ENCODE data around the gene UPK3A.

The UPK3A gene

DNA sequence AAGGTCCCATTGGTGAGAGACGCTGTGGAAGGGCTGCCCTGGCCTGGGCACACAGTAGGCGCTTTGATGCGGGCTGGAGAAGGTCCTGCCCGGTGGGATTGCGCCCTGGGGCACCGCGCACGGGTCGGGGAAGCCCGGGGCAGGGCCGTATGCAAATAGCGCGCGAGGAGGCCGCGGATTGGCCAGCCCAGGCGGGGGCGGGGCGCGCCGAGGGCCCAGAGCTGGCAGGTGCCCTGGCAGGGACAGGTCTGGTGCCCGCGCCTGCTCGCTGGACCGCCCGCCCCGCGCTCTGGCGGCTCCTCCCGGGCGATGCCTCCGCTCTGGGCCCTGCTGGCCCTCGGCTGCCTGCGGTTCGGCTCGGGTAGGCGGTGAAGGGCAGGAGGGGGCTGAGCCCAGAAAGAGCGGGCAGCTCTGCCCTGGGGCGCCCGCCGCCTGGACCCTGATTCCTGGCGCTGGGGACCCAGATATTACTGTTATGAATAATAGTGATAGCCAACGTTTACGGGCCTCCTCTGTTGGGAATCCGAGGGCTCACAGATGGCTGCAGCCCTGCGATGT, at the start of gene UPK3A:
Gene UPK3A (plus strand): TSS at position 245 of the 558 bp plus-strand sequence. CDS start 65 bp downstream, at position 310.
- DNase-seq = peak in 14 of 56 donors; percentile 4 to 78 (median 20)

DNA sequence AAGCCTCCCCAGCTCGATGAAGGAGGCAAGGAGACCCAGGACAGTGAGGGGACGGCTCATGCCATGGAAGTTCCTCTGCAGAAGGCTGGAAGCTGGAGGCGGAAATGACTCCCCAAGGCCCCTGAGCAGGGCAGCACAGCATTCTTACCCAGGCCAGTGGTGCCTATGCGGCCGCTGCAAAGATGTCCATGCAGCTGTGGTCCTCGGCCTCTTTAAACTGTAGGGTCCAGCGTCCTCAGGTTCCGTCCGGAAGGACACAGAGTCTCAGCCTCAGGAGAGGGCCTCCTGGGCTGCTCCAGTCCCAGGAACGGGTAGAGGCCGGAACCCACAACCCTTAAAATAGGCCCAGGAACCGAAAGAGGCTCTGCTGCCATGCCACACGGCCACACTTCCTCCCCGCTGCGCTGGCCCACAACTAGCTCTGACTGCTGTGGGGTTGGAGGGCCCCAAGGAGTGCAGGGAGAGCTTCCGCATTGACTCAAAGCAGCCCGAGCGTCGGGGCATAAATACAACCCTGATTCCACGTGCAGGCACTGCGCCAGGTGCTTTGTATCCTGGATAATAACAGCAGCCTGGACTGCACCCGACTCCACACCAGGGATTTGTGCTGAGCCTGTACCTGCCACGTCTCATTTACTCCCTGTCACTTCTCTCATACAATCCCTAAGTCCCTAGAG, 49.5 kb upstream of the UPK3A start:
- DNase-seq = peak in 14 of 56 donors; percentile 11 to 49 (median 26)

DNA sequence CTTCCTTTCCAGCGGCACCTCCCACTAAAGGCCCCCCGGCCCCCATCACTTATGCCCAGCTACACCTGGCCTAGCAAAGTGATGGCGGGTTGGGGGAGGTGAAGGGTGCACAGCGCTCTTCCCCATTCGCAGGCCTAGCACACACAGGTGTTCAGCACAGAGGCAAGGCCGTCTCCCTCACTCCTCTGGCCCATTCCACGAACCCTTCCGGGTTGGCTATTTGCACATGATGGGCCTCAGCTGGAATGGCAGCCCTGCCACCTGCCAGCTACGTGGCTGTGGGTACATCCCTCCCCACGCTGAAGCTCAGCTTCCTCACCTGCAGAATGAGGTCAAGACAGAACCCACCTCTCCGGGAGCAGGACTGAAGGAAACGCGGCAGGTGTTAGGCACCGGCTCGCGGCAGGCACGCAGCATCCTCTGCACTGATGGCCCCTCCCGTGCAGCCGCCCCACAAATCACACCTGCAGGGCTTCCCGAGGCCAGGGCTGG, 48.9 kb upstream of the UPK3A start:
- DNase-seq = no peak

DNA sequence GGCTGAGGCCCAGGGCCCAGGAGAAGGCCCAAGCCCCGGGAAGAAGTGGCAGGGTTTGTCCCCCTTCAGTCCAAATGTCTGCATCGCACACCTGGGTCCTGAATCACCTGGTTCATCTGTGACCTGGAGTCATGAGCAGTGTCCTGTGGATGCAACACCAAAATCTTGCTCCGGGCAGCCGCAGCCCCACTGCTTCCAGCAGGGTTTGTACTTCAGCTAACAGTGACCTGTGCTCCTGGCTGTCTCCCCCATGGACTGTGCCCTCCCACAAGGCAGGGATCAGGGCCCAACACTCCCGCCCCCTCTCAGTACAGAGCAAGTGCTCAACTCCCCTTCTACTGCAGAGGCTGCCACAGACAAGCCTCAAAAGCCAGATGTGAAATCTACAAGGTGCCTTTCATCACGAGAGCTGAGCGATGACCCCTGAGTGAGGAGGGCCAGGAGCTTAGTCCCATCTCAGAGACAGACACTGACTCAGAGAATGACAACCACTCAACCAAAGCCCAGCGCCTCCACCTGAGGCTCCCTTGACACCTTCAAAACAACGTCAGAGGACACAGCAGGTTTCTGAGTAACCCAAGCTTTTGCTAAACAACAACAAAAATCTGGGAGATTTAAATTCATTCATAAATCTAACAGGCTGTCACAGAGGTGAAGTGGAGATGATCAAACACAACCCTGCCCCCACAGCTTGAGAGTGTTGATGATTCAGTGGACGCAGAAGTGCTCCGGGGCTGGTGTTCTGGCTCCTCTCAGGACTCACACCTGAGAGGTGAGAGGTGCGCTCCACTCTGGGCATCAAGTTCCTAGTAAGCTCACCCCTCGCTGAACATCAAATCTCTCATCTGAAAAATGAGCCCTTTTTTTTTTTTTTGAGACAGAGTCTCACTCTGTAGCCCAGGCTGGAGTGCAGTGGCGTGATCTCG, 47.4 kb upstream of the UPK3A start:
- DNase-seq = no peak

DNA sequence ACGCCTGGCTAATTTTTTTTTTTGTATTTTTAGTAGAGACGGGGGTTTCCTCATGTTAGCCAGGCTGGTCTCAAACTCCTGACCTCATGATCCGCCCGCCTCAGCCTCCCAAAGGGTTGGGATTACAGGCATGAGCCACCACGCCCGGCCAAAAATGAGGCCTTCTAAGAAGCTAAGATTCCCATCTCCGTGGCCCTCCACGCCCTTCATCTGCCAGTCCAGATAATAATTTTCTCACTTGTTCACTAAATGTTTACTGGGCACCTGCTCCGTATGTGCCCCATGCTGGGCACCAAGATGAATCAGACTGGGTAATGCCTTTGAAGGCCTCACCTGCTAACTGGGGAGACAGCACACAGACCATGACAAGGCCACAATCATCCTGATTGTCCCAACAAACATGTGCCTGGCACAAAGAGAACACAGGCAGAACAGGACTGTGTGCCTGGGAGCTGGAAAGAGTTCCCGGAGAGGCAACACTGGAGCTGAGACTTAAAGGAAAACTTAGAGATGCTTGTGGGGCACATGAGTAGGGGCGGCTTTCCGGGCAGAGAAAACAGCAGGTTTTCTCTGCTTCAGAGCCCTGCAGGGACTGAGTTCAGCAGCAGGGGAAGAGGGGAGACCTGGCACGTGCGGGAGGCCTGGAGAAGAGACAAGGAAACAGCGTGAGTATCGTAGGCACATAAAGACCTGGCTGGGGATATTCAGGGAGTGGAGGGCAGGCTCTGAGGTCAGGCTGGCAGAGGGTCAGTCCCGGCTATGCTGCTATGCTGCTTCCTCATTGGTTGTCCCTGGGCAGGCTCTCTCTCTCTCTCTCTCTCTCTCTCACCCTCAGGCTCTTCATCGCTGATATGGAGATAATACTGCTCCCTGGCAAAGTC, 46.4 kb upstream of the UPK3A start:
- no peak for DNase-seq

DNA sequence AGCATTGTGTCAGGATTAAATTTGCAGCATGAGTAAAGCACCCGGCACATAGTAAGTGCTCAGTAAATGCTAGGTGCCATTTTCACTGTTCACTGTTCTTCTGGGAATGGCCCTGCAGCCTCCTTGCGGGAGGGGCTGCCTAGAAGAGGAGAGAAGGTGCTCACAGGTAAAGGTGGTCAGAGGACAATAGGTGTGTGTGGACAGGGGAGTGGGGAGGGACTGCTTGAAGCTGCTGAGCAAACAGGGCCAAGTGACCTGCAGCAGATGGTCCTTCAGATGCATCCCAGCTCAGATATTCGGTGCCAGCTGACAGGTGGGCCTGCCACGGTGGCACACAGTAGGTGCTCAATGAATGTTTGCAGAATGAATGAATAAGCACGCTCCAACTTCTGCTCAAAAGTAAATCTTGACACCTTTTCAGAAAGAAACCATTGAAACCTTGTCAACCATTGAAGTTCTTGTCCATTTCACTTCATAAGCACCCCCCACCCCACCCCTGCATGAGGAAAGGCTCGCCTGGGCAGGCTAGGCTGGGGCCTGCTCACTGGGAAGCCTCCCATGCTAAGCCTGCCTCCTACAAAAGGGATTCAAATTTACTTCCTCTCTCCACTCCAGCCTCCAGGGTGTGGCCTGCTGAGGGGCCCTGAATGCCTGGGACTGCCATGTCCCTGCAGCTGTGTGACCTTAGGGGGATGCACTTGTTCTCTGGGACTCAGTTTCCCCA, 45.6 kb upstream of the UPK3A start:
- DNase-seq = no peak

DNA sequence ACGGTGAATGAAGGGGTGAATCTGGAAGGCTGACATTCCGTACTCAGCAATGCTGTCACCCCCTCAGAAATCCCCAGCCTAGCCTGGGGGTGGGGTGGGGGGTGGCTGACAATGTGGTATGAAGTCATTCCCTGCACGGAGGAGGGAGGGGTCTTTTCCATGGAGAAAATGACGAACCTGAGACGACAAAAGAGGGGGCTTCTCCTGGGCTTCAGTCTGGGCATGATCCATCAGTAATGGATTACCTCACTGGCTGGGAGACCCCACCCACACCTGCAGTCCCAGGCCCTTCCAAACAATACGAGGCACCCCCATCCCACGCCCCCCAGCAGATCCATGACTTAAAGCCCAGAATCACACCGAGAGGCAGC, 45.1 kb upstream of the UPK3A start:
- DNase-seq = peak in 2 of 56 donors; percentile 11 to 27

DNA sequence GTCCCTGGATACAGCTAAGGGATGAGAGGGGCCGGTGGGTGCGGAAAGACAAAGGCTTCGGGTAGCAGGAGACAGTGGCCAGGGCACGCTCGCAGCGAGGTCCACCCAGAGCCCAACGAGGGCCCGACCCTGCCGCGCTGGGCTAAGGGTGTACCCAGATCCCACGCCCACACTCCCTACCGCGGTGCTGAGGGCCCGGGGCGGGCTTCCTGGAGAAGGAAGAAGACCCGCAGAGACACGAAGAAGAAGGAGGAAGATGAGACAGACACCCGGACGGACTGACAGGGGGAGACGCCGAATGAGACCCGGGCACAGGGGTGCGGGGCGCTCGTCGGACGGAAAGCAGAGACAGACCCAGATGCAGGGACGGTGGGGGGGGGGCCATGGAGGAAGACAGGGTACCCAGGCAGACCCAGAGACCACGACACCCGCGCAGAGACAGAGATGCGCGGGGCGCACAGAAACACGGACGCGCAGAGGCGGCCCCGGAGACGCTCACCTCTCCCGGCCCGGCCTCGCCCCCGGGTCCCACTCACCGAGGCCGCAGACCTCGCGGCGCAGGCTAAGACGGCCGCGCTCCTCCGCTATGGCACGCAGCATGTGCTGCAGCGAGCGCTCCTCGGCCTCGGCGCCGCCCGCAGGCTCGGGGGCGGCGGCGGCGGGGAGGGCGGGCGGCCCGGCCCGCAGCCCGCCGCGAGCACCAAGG, 44.5 kb upstream of the UPK3A start:
- DNase-seq = peak in 7 of 56 donors; percentile 21 to 44 (median 26)

DNA sequence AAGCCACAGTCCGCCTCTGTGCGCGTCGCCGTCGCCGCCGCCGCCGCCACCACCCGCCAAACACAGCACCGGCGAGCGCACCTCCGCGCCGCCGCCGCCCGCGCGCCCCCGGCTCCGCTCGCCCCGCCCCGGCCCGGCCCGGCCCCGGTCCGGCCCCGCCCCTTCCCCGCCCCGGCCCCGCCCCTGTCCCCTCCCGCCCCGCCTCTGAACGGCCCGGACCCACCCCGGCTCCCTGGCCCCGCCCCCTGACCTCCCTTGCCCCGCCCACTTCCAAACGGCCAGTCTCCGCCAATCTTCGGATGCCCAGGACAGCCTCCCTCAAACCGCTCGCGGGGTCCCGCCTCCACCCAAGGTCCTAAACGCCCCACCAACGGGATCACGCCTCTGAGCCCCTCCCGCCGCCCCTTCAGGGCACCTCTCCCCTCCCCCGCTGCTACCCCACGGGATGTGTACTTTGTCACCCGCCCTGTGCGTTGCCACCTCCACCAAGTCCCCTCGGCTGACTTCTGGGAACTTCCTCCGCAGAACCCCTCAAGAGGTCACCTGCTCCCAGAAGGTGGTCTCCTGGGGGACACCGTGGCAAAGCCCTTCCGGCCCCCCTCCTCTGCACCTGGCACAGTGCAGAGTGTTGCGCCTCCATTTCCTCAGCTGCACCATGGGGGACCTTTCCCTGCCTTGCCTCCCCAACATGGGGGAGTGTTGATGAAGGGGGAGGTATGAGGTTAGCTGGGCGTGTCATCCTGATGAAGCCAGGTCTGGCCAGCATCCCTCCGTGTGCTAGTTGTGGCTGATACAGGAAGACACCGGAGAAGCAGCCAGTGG, 43.7 kb upstream of the UPK3A start, which contains the start of gene KIAA0930:
Gene KIAA0930 (minus strand): TSS at position 85 of the 822 bp plus-strand sequence. CDS start 191 bp downstream, outside the sequence.
- peak in 51 of 56 donors; percentile 33 to 87 (median 75) for DNase-seq

DNA sequence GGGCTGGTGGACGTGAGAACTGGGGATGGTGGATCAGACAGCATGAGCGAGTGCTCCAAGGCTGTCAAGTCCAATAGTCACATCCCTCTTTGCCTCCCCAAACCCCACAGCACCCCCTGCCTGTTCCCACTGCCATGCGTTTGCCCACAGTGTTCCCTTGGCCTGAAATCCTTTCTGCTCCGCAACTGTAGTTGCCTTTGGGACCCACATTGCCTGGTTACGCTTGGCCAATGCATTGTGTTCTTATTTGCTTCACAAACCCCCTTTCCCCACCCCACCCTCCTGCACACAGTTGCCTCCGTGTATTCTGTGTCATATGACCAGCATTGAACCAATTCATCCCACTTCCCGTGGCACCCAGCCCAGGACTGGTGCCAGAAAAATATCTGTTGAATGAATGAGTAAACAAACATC, 42.0 kb upstream of the UPK3A start:
- DNase-seq = peak in 46 of 56 donors; percentile 10 to 75 (median 50)

DNA sequence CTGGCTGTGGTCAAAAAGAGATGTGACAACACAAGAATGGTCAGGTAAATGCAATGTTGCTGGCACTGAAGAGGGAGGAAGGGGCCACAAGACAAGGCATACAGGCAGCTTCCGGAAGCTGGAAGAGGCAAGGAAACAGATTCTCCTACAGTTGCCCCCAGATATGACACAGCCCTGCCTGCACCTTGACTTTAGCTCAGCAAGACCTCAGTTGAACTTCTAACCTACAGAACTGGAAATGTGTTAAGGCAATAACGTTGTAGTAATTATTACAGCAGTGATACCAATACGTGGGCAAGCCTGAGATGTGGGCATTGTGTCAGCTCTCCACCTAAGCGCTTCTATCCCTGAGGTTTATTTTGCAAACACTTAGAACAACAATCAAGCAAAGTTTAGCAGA, 39.8 kb upstream of the UPK3A start:
- DNase-seq = no peak

DNA sequence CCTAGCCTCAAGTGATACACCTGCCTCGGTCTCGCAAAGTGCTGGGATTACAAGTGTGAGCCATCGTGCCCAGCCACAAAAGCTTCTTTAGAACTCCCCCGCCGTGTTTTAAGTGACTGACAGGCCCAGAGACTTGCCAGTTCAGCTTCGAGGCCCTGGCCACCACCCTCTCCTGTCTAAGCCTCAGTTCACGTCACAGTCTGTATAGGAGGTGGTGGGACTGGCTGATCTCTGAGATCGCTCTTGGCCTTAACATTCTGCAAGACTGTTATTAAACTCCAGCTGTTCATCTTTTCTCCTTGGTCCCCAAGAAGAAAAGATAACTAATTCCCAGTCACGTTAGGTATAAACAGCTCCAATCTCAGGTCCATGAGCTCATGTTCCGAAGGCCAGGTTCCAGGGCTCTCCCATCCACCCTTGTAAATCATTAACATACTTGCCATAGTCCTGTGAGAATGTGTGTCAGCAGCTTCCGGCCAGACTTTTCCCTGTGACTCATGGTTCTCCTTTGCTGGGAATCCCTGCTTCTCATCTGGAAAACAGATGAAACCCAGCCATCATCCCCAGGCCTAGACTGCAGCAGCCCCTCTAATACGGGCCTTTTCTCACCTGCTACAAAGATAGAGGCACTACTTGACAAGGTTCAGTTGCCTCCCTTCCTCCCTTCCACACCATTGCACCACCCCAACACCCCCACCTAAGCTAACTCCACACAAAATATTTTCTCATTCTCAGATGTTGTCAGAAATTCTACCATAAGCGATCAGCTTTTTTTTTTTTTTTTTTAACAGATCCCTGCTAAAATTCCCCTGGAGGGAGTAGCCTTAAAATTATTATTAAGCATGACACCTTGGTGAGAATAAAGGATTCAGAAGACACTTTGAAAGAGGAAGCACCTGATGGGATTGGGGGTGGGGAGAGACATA, 38.4 kb upstream of the UPK3A start:
- DNase-seq = no peak

DNA sequence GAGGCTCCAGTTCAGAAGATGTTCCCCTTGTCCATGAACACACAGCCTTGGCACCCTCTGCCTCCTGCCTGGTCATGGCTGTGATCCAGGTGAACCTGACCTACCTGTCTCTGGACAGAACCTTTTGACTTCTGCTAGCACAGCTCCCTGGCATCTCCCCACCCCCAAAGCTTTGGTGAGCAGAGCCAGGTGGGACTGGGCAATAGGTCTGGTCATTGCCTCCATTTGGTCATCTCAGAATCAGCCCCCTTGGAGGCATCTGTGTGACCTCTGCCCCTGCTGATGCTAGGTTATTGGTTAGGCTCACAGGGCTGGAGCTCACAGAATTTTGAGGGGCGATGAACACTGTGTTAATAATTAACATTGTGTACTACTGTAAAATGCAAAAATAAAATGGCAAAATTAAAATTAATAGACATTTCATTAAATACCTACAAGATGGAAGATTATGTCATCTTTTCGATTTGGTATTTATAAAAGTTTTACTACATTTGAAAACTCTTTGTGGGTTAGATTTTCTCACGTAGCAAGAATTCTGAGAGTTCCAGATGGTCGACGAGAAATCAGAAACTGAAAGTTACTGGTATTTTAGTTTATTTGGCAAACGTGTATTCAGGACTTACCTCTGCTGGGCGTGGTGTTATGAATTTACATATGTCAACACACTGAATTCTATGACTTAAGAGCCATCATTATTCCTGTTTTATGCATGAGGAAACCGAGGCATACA, 35.8 kb upstream of the UPK3A start:
- DNase-seq = no peak

DNA sequence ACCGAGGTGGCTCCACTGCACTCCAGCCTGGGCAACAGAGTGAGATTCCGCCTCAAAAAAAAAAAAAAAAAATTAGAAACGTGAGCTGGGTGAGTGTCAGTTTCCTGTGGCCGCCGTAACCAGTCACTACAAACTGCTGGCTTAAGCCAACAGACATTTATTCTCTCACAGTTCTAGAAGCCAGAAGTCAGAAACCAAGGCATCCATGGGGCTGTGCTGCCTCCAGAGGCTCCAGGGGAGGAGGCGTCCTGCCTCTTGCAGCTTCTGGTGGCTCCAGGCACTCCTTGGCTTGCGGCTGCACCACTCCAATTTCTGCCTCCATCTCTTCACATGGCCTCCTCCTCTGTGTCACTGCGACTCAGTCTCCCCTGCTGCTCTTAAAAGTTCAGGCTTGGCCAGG, 32.9 kb upstream of the UPK3A start:
- DNase-seq = no peak

DNA sequence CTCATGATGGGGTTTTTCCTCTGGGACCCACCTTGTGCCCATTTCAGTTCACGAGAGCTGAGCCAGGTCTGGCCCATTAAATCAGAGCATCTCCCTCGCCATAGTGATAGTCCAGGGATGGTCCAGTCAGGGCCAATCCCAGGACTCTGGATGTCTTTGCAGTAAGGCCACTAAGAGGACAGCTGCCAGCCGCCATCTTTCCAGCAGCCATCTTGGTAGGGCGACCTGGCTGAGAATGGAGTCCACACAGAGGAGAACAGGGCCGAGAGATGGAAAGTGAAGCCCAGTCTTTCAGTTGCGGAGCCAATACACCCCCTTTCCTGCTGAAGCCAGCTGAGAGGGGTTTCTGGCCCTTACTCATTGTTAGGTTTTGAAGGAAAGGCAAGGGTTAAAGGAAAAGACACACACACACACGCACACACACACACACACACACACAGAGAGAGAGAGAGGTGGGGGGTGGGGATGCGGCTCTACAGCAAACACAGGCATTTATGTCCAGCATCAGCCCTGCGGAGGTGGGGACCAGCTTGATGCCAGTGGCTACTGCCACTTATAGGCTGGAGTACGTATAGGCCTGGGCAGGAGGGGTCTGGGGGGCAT, 31.6 kb upstream of the UPK3A start:
- no peak for DNase-seq

DNA sequence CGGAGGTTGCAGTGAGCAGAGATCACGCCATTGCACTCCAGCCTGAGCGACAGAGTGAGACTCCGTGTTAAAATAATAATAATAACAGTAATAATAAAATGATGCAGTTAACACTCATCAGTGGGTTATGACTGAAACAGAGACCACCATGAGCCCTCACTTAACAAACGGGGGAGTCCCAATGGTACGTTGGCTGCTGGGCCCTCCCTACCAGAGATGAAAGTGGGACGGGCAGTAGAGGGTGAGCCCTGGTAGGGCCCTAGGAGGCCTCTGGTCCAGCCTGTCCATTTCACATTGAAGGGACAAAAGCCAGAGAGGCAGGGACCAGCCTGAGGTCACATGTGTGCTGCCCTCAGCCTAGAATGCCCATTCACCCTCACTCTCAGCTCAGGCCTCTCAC, 30.4 kb upstream of the UPK3A start:
- no peak for DNase-seq
